ENCODE results near the gene FAM222B. TPM values are rescaled to one million over a fixed set of nuclear protein-coding genes. Genes with fewer than 3 reads are reported as not detected.
A peak's percentile ranks its signal among the peaks of the same experiment; 100 is the strongest.

Gene FAM222B
- total and polyA plus RNA-seq, 2 donors = 2.5 to 9.5 TPM

- H3K27me3 ChIP-seq (ENCODE audit: control insufficient read depth in 2 of 2, insufficient read depth in 1 of 2, low read length in 1 of 2) = no peaks in the 10 kb centered on the region
- H3K9me3 ChIP-seq (ENCODE audit: control insufficient read depth in 2 of 2, insufficient read depth in 1 of 2, low read length in 1 of 2) = peaks cover 0 to 10% of the 10 kb centered on the region in 2 donors
- no peak for DNase-seq (ENCODE audit: low read depth in 6 of 9, low spot score in 9 of 9)
- H3K27ac ChIP-seq (ENCODE audit: low read depth in 1 of 2, low read length in 1 of 2) = no peak overlapping the region
- 95% methylated on average over 10 of the region's 10 CpGs for WGBS
- H3K4me3 ChIP-seq (ENCODE audit: low read length in 2 of 2) = no peak overlapping the region
- H3K36me3 ChIP-seq (ENCODE audit: control insufficient read depth in 2 of 2, insufficient read depth in 2 of 2, low read length in 1 of 2) = no peaks in the 10 kb centered on the region
- H3K4me1 ChIP-seq (ENCODE audit: control insufficient read depth in 2 of 2, insufficient read depth in 2 of 2, low read length in 2 of 2) = peaks cover 26 to 33% of the 10 kb centered on the region in 2 donors
Measured at GRCh38 chr17:28734712-28735241, 107.8 kb downstream of the FAM222B start.

- Histone ChIP-seq H3K36me3 (ENCODE audit: control insufficient read depth in 2 of 2, insufficient read depth in 2 of 2, low read length in 1 of 2) (no peaks in the 10 kb centered on the region), H3K4me3 (ENCODE audit: low read length in 2 of 2) (no peak overlapping the region), H3K4me1 (ENCODE audit: control insufficient read depth in 2 of 2, insufficient read depth in 2 of 2, low read length in 2 of 2) (peaks cover 17 to 25% of the 10 kb centered on the region in 2 donors), H3K27ac (ENCODE audit: low read depth in 1 of 2, low read length in 1 of 2) (no peak overlapping the region), H3K27me3 (ENCODE audit: control insufficient read depth in 2 of 2, insufficient read depth in 1 of 2, low read length in 1 of 2) (no peaks in the 10 kb centered on the region), H3K9me3 (ENCODE audit: control insufficient read depth in 2 of 2, insufficient read depth in 1 of 2, low read length in 1 of 2) (peaks cover 0 to 12% of the 10 kb centered on the region in 2 donors)
- WGBS = 98% methylated on average over 1 of the region's 1 CpG
- no peak for DNase-seq (ENCODE audit: low read depth in 6 of 9, low spot score in 9 of 9)
Measured at GRCh38 chr17:28733346-28733745, 109.2 kb downstream of the FAM222B start.

GRCh38 chr17:28729950-28730330 is 112.7 kb downstream of the FAM222B start:
- Histone ChIP-seq H3K4me1 (ENCODE audit: control insufficient read depth in 2 of 2, insufficient read depth in 2 of 2, low read length in 2 of 2) (peaks cover 16 to 36% of the 10 kb centered on the region in 2 donors), H3K27ac (ENCODE audit: low read depth in 1 of 2, low read length in 1 of 2) (no peak overlapping the region), H3K9me3 (ENCODE audit: control insufficient read depth in 2 of 2, insufficient read depth in 1 of 2, low read length in 1 of 2) (peaks cover 0 to 11% of the 10 kb centered on the region in 2 donors), H3K36me3 (ENCODE audit: control insufficient read depth in 2 of 2, insufficient read depth in 2 of 2, low read length in 1 of 2) (peaks cover under 1 to 3% of the 10 kb centered on the region in 2 donors), H3K27me3 (ENCODE audit: control insufficient read depth in 2 of 2, insufficient read depth in 1 of 2, low read length in 1 of 2) (peaks cover 0 to 8% of the 10 kb centered on the region in 2 donors), H3K4me3 (ENCODE audit: low read length in 2 of 2) (no peak overlapping the region)
- DNase-seq (ENCODE audit: low read depth in 6 of 9, low spot score in 9 of 9) = no peak
- WGBS = 95% methylated on average over 11 of the region's 11 CpGs

- Histone ChIP-seq H3K4me1 (ENCODE audit: control insufficient read depth in 2 of 2, insufficient read depth in 2 of 2, low read length in 2 of 2) (peaks cover 16 to 40% of the 10 kb centered on the region in 2 donors), H3K36me3 (ENCODE audit: control insufficient read depth in 2 of 2, insufficient read depth in 2 of 2, low read length in 1 of 2) (peaks cover 12 to 17% of the 10 kb centered on the region in 2 donors), H3K27ac (ENCODE audit: low read depth in 1 of 2, low read length in 1 of 2) (peak within 1 kb of the TSS; percentile 99 to 100), H3K9me3 (ENCODE audit: control insufficient read depth in 2 of 2, insufficient read depth in 1 of 2, low read length in 1 of 2) (peaks cover 0 to 6% of the 10 kb centered on the region in 2 donors), H3K27me3 (ENCODE audit: control insufficient read depth in 2 of 2, insufficient read depth in 1 of 2, low read length in 1 of 2) (peaks cover 0 to 8% of the 10 kb centered on the region in 2 donors), H3K4me3 (ENCODE audit: low read length in 2 of 2) (peak within 1 kb of the TSS; percentile 91)
- WGBS = under 1% methylated on average over 64 of the region's 64 CpGs
- DNase-seq (ENCODE audit: low read depth in 6 of 9, low spot score in 9 of 9) = peak; percentile 84 to 97 (median 92)
Measured at GRCh38 chr17:28728364-28729200, 114.0 kb downstream of the FAM222B start, which contains the start of gene NEK8. TSS of gene NEK8 (plus strand) at chr17:28728788. CDS start at chr17:28728814, 26 bp downstream.

GRCh38 chr17:28726627-28727491 is 115.7 kb downstream of the FAM222B start:
- Histone ChIP-seq H3K9me3 (ENCODE audit: control insufficient read depth in 2 of 2, insufficient read depth in 1 of 2, low read length in 1 of 2) (peaks cover 0 to 6% of the 10 kb centered on the region in 2 donors), H3K4me3 (ENCODE audit: low read length in 2 of 2) (peak overlapping the region; percentile 61 to 91), H3K27ac (ENCODE audit: low read depth in 1 of 2, low read length in 1 of 2) (peak overlapping the region; percentile 73), H3K27me3 (ENCODE audit: control insufficient read depth in 2 of 2, insufficient read depth in 1 of 2, low read length in 1 of 2) (peaks cover 0 to 8% of the 10 kb centered on the region in 2 donors), H3K4me1 (ENCODE audit: control insufficient read depth in 2 of 2, insufficient read depth in 2 of 2, low read length in 2 of 2) (peaks cover 16 to 57% of the 10 kb centered on the region in 2 donors), H3K36me3 (ENCODE audit: control insufficient read depth in 2 of 2, insufficient read depth in 2 of 2, low read length in 1 of 2) (peaks cover 29 to 34% of the 10 kb centered on the region in 2 donors)
- peak in 8 of 9 donors; percentile 79 to 94 (median 88) for DNase-seq (ENCODE audit: low read depth in 6 of 9, low spot score in 9 of 9)
- under 1% methylated on average over 57 of the region's 57 CpGs for WGBS

GRCh38 chr17:28726226-28726626 is 116.4 kb downstream of the FAM222B start, which contains the start of gene TLCD1:
TSS of gene TLCD1 (minus strand) at chr17:28726233. CDS start at chr17:28726097, 136 bp downstream.
- Histone ChIP-seq H3K4me1 (ENCODE audit: control insufficient read depth in 2 of 2, insufficient read depth in 2 of 2, low read length in 2 of 2) (peaks cover 16 to 63% of the 10 kb centered on the region in 2 donors), H3K36me3 (ENCODE audit: control insufficient read depth in 2 of 2, insufficient read depth in 2 of 2, low read length in 1 of 2) (peaks cover 35 to 40% of the 10 kb centered on the region in 2 donors), H3K27me3 (ENCODE audit: control insufficient read depth in 2 of 2, insufficient read depth in 1 of 2, low read length in 1 of 2) (peaks cover 0 to 8% of the 10 kb centered on the region in 2 donors), H3K9me3 (ENCODE audit: control insufficient read depth in 2 of 2, insufficient read depth in 1 of 2, low read length in 1 of 2) (peaks cover 0 to 6% of the 10 kb centered on the region in 2 donors), H3K4me3 (ENCODE audit: low read length in 2 of 2) (peak within 1 kb of the TSS; percentile 61 to 91), H3K27ac (ENCODE audit: low read depth in 1 of 2, low read length in 1 of 2) (peak within 1 kb of the TSS; percentile 73)
- WGBS = under 1% methylated on average over 49 of the region's 49 CpGs
- peak in 2 of 9 donors; percentile 64 to 66 for DNase-seq (ENCODE audit: low read depth in 6 of 9, low spot score in 9 of 9)

GRCh38 chr17:28725660-28726225 is 116.8 kb downstream of the FAM222B start:
- peaks cover 0 to 8% of the 10 kb centered on the region in 2 donors for H3K27me3 ChIP-seq (ENCODE audit: control insufficient read depth in 2 of 2, insufficient read depth in 1 of 2, low read length in 1 of 2)
- peak overlapping the region; percentile 33 to 61 for H3K4me3 ChIP-seq (ENCODE audit: low read length in 2 of 2)
- H3K36me3 ChIP-seq (ENCODE audit: control insufficient read depth in 2 of 2, insufficient read depth in 2 of 2, low read length in 1 of 2) = peaks cover 39 to 45% of the 10 kb centered on the region in 2 donors
- peak in 3 of 9 donors; percentile 34 to 64 (median 50) for DNase-seq (ENCODE audit: low read depth in 6 of 9, low spot score in 9 of 9)
- H3K9me3 ChIP-seq (ENCODE audit: control insufficient read depth in 2 of 2, insufficient read depth in 1 of 2, low read length in 1 of 2) = peaks cover 0 to 6% of the 10 kb centered on the region in 2 donors
- H3K27ac ChIP-seq (ENCODE audit: low read depth in 1 of 2, low read length in 1 of 2) = peak overlapping the region in 1 of 2 donors; percentile 65
- WGBS = 2% methylated on average over 45 of the region's 45 CpGs
- H3K4me1 ChIP-seq (ENCODE audit: control insufficient read depth in 2 of 2, insufficient read depth in 2 of 2, low read length in 2 of 2) = peaks cover 21 to 68% of the 10 kb centered on the region in 2 donors

- H3K4me1 ChIP-seq (ENCODE audit: control insufficient read depth in 2 of 2, insufficient read depth in 2 of 2, low read length in 2 of 2) = peaks cover 22 to 71% of the 10 kb centered on the region in 2 donors
- DNase-seq (ENCODE audit: low read depth in 6 of 9, low spot score in 9 of 9) = no peak
Measured at GRCh38 chr17:28725166-28725659, 117.4 kb downstream of the FAM222B start.

More at GRCh38 chr17:28725166-28725659, 117.4 kb downstream of the FAM222B start:
- WGBS = 73% methylated on average over 20 of the region's 20 CpGs
- peaks cover 0 to 8% of the 10 kb centered on the region in 2 donors for H3K27me3 ChIP-seq (ENCODE audit: control insufficient read depth in 2 of 2, insufficient read depth in 1 of 2, low read length in 1 of 2)
- peak overlapping the region in 1 of 2 donors; percentile 33 for H3K4me3 ChIP-seq (ENCODE audit: low read length in 2 of 2)
- peaks cover 0 to 6% of the 10 kb centered on the region in 2 donors for H3K9me3 ChIP-seq (ENCODE audit: control insufficient read depth in 2 of 2, insufficient read depth in 1 of 2, low read length in 1 of 2)
- peak overlapping the region; percentile 15 to 19 for H3K27ac ChIP-seq (ENCODE audit: low read depth in 1 of 2, low read length in 1 of 2)
- peaks cover 39 to 46% of the 10 kb centered on the region in 2 donors for H3K36me3 ChIP-seq (ENCODE audit: control insufficient read depth in 2 of 2, insufficient read depth in 2 of 2, low read length in 1 of 2)
